KOPT-K1 (cell line): ENCODE data around the gene DSC3.

Source experiments
- H3K27ac ChIP-seq: fragments of 200-600 bp; sonication (generic); 2 replicates; pipeline ENCODE4 v1.5.1; 2016; ENCODE audit warnings: antibody characterized with exemption, mild to moderate bottlenecking, low read depth, low read length; ENCODE audit not compliant: poor library complexity, severe bottlenecking
- H3K36me3 ChIP-seq: fragments of 200-600 bp; sonication (generic); 2 replicates; pipeline ENCODE4 v1.5.1; 2017; ENCODE audit warnings: antibody characterized with exemption, mild to moderate bottlenecking, low read length, moderate library complexity; ENCODE audit not compliant: insufficient read depth
- H3K9me3 ChIP-seq: fragments of 200-600 bp; sonication (generic); 2 replicates; pipeline ENCODE4 v1.5.1; 2017; ENCODE audit warnings: antibody characterized with exemption, low read length, mild to moderate bottlenecking; ENCODE audit not compliant: insufficient read depth, poor library complexity, severe bottlenecking

The DSC3 gene

DNA sequence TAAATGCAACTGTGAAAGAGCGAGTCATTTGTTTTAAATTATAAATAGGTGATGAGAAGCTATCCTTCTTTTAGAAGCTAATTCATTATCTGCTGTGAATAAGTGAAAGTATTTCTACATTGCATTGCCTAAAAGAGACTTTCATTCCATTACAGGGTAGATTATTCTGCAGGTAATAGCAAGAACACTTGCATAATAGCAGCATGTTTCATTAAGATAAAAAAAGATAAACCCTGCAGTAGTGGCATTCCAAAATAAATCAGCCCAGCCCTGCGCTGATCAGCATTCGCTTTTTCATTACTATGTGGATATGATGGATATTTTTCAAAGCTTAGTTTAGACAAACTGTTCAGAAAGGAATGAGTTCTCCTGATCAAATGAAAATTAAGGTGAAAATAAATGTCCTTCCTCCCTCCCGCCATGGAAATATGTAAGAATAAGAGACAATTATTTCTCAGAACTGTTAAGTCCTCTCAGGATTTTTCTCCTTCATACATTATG is 72.8 kb downstream of the DSC3 start:
- Histone ChIP-seq H3K36me3 (no peaks in the 10 kb centered on the region), H3K9me3 (no peaks in the 10 kb centered on the region), H3K27ac (no peak overlapping the region)

GRCh38 chr18:30967701-30968100 is 74.8 kb downstream of the DSC3 start:
- H3K36me3 ChIP-seq, result no peaks in the 10 kb centered on the region
- H3K27ac ChIP-seq, result no peak overlapping the region

DNA sequence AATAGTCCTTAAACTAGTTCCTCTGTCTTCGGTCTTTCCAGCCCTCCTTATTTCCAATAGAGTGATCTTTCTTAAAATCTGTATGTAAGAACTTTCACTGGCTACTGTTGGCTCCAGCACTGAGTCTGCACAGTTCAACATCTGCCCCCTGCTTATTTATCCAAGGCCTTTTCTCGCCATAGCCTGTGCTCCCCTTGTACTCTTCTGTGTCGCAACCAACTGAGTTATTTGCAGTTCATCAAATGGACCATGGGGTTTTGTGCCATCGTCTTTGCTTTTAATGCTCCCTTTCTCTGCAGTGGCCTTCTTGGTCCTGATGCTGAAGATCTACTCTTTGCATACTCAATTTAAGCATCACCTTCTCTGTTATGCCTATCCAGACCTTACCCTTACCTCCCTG is 77.3 kb downstream of the DSC3 start:
- no peaks in the 10 kb centered on the region for H3K9me3 ChIP-seq
- H3K27ac ChIP-seq, result no peak overlapping the region
- no peaks in the 10 kb centered on the region for H3K36me3 ChIP-seq

More at GRCh38 chr18:30967701-30968100, 74.8 kb downstream of the DSC3 start:
- H3K9me3 ChIP-seq, result no peaks in the 10 kb centered on the region

GRCh38 chr18:30960661-30961060 is 81.9 kb downstream of the DSC3 start:
- H3K27ac ChIP-seq, result no peak overlapping the region
- no peaks in the 10 kb centered on the region for H3K9me3 ChIP-seq
- H3K36me3 ChIP-seq, result no peaks in the 10 kb centered on the region

DNA sequence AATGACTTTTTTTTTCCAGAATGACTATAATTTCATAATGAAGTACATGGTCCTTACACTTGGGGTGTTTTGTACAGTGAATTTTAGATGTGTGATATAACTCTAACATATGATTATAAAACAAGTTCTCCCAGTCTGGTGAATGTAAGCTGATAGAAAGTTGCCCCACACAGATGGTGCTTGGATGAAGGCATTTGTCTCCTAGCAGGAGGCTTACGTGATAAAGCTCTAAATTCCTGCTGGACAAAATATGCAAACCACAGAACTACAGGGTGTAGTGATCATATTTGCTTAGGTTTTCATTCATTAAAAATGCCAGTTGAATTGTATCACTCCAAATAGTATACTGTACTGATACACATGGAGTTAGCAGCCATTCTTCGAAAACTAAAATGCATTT is 85.5 kb downstream of the DSC3 start:
- Histone ChIP-seq H3K36me3 (no peaks in the 10 kb centered on the region), H3K27ac (no peak overlapping the region), H3K9me3 (no peaks in the 10 kb centered on the region)

GRCh38 chr18:30954262-30954661 is 88.3 kb downstream of the DSC3 start:
- Histone ChIP-seq H3K9me3 (no peaks in the 10 kb centered on the region), H3K27ac (no peak overlapping the region), H3K36me3 (no peaks in the 10 kb centered on the region)

GRCh38 chr18:30945761-30946160 is 96.8 kb downstream of the DSC3 start:
- no peaks in the 10 kb centered on the region for H3K36me3 ChIP-seq
- H3K27ac ChIP-seq, result no peak overlapping the region
- no peaks in the 10 kb centered on the region for H3K9me3 ChIP-seq

DNA sequence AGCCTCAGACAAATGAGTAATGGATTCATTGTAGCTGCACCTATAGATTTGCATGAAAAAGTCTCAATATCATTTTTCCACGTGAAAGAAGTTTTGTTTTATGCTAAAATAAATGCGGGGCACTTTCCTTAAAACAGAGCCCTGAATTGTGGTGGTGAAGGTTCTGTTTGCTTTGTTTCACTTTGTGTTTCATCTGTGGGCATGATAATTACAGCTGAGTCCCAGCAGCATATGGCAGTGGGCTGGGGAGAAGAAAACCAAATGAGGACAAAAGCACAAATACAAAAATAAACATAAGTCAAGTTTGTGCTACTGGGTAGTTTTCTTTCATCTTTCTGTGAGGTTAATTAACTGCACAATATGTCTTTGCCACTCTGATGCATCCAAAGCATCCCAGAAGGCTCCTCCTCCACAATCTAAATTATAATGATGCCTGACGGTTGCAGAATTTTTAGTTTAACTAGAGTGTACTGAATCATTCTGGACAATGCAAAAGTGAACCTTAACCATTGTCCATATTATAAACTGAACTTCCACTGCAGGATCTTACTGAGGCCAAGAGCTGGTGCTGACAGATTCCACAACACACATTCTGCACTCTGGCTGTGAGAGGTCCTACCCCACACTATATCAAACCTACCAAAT is 97.6 kb downstream of the DSC3 start:
- no peaks in the 10 kb centered on the region for H3K36me3 ChIP-seq
- H3K9me3 ChIP-seq, result no peaks in the 10 kb centered on the region
- no peak overlapping the region for H3K27ac ChIP-seq

DNA sequence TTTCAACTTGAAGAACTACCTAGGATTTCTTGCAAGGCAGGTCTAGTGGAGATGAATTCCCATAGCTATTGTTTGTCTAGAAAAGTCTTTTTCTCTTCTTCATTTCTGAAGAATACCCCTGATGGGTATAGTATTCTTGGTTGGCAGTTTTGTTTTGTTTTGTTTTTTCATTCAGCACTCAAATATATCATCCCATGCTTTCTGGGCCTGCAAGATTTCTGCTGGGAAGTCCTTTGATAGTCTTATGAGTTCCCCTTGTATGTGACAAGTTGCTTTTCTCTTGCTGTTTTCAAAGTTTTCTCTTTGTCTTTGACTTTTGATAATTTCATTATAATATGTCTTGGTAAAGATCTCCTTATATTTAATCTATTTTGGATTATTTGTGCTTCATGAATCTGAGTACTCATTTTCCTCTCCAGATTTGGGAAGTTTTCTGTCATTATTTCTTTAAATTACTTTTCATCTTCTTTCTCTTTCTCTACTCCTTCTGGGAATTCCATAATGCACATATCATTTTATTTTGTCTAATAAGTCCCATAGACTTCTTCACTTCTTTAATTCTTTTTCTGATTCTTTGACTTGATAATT is 101.5 kb downstream of the DSC3 start:
- no peak overlapping the region for H3K27ac ChIP-seq
- no peaks in the 10 kb centered on the region for H3K36me3 ChIP-seq
- H3K9me3 ChIP-seq, result no peaks in the 10 kb centered on the region
